Measurements from ENCODE around the gene TCF7. TPM values are rescaled to one million over a fixed set of nuclear protein-coding genes. Genes with fewer than 3 reads are reported as not detected.

Gene TCF7
- total RNA-seq, 1 donor from 2014 or later, result 77.2 TPM

- Mint-ChIP-seq H3K27me3 (ENCODE audit: insufficient read depth) (peaks cover 29% of the 10 kb centered on the region), H3K27ac (peak overlapping the region; percentile 42), H3K36me3 (ENCODE audit: low read depth) (peaks cover 53% of the 10 kb centered on the region), H3K9me3 (no peaks in the 10 kb centered on the region), H3K4me1 (ENCODE audit: low read depth) (peaks cover 78% of the 10 kb centered on the region), H3K4me3 (peak overlapping the region; percentile 82)
- intact Hi-C loops (cut with micrococcal nuclease), result no loop called here
- no peak for DNase-seq (ENCODE audit: low spot score)
Measured at GRCh38 chr5:134120386-134121138, 6.1 kb downstream of the TCF7 start.

GRCh38 chr5:134122530-134122929 is 8.0 kb downstream of the TCF7 start:
- intact Hi-C loops (cut with micrococcal nuclease), result loop anchor here (1.0 kb wide), 1 partner anchor 9 kb away; no protein-coding TSS in a partner anchor
- H3K4me3 Mint-ChIP-seq, result peak overlapping the region; percentile 53
- H3K4me1 Mint-ChIP-seq (ENCODE audit: low read depth), result peaks cover 76% of the 10 kb centered on the region

GRCh38 chr5:134123360-134123759 is 8.9 kb downstream of the TCF7 start:
- DNase-seq (ENCODE audit: low spot score), result no peak
- peaks cover 74% of the 10 kb centered on the region for H3K4me1 Mint-ChIP-seq (ENCODE audit: low read depth)
- H3K4me3 Mint-ChIP-seq, result peak overlapping the region; percentile 26
- H3K27me3 Mint-ChIP-seq (ENCODE audit: insufficient read depth), result peaks cover 26% of the 10 kb centered on the region
- no peaks in the 10 kb centered on the region for H3K9me3 Mint-ChIP-seq
- intact Hi-C loops (cut with micrococcal nuclease), result no loop called here
- peaks cover 48% of the 10 kb centered on the region for H3K36me3 Mint-ChIP-seq (ENCODE audit: low read depth)
- H3K27ac Mint-ChIP-seq, result peak overlapping the region; percentile 70

More at GRCh38 chr5:134122530-134122929, 8.0 kb downstream of the TCF7 start:
- H3K9me3 Mint-ChIP-seq, result no peaks in the 10 kb centered on the region
- no peak overlapping the region for H3K27ac Mint-ChIP-seq
- DNase-seq (ENCODE audit: low spot score), result peak; percentile 28
- H3K36me3 Mint-ChIP-seq (ENCODE audit: low read depth), result peaks cover 52% of the 10 kb centered on the region
- peaks cover 26% of the 10 kb centered on the region for H3K27me3 Mint-ChIP-seq (ENCODE audit: insufficient read depth)

GRCh38 chr5:134124289-134125038 is 10.0 kb downstream of the TCF7 start:
- Mint-ChIP-seq H3K9me3 (no peaks in the 10 kb centered on the region), H3K36me3 (ENCODE audit: low read depth) (peaks cover 46% of the 10 kb centered on the region), H3K27ac (peak overlapping the region; percentile 40), H3K27me3 (ENCODE audit: insufficient read depth) (peaks cover 21% of the 10 kb centered on the region), H3K4me3 (peak overlapping the region; percentile 65), H3K4me1 (ENCODE audit: low read depth) (peaks cover 75% of the 10 kb centered on the region)
- no peak for DNase-seq (ENCODE audit: low spot score)
- intact Hi-C loops (cut with micrococcal nuclease), result no loop called here

- H3K4me3 Mint-ChIP-seq, result peak overlapping the region; percentile 65
- H3K27me3 Mint-ChIP-seq (ENCODE audit: insufficient read depth), result peaks cover 18% of the 10 kb centered on the region
- no peaks in the 10 kb centered on the region for H3K9me3 Mint-ChIP-seq
- H3K27ac Mint-ChIP-seq, result peak overlapping the region; percentile 65
- peaks cover 75% of the 10 kb centered on the region for H3K4me1 Mint-ChIP-seq (ENCODE audit: low read depth)
- intact Hi-C loops (cut with micrococcal nuclease), result no loop called here
- H3K36me3 Mint-ChIP-seq (ENCODE audit: low read depth), result peaks cover 39% of the 10 kb centered on the region
- no peak for DNase-seq (ENCODE audit: low spot score)
Measured at GRCh38 chr5:134125039-134126015, 10.8 kb downstream of the TCF7 start.

- peak overlapping the region; percentile 40 for H3K27ac Mint-ChIP-seq
- peaks cover 37% of the 10 kb centered on the region for H3K36me3 Mint-ChIP-seq (ENCODE audit: low read depth)
- no peak for DNase-seq (ENCODE audit: low spot score)
- no peaks in the 10 kb centered on the region for H3K9me3 Mint-ChIP-seq
- peaks cover 12% of the 10 kb centered on the region for H3K27me3 Mint-ChIP-seq (ENCODE audit: insufficient read depth)
- peaks cover 79% of the 10 kb centered on the region for H3K4me1 Mint-ChIP-seq (ENCODE audit: low read depth)
- H3K4me3 Mint-ChIP-seq, result peak overlapping the region; percentile 83
- intact Hi-C loops (cut with micrococcal nuclease), result loop anchor here (1.0 kb wide), 1 partner anchor 9 kb away; no protein-coding TSS in a partner anchor
Measured at GRCh38 chr5:134127376-134127861, 12.9 kb downstream of the TCF7 start.

- Mint-ChIP-seq H3K4me1 (ENCODE audit: low read depth) (peaks cover 79% of the 10 kb centered on the region), H3K36me3 (ENCODE audit: low read depth) (peaks cover 37% of the 10 kb centered on the region), H3K4me3 (peak overlapping the region; percentile 83), H3K27ac (peak overlapping the region; percentile 63), H3K27me3 (ENCODE audit: insufficient read depth) (peaks cover 10% of the 10 kb centered on the region), H3K9me3 (no peaks in the 10 kb centered on the region)
- intact Hi-C loops (cut with micrococcal nuclease), result loop anchor here (1.0 kb wide), 1 partner anchor 10 kb away; no protein-coding TSS in a partner anchor
- no peak for DNase-seq (ENCODE audit: low spot score)
Measured at GRCh38 chr5:134127988-134128647, 13.6 kb downstream of the TCF7 start.

GRCh38 chr5:134128648-134128995 is 14.1 kb downstream of the TCF7 start:
- Mint-ChIP-seq H3K9me3 (no peaks in the 10 kb centered on the region), H3K27me3 (ENCODE audit: insufficient read depth) (peaks cover 10% of the 10 kb centered on the region), H3K27ac (peak overlapping the region; percentile 63), H3K4me1 (ENCODE audit: low read depth) (peaks cover 79% of the 10 kb centered on the region), H3K4me3 (peak overlapping the region; percentile 83), H3K36me3 (ENCODE audit: low read depth) (peaks cover 32% of the 10 kb centered on the region)
- no peak for DNase-seq (ENCODE audit: low spot score)
- intact Hi-C loops (cut with micrococcal nuclease), result no loop called here

GRCh38 chr5:134129411-134130238 is 15.1 kb downstream of the TCF7 start:
- peaks cover 34% of the 10 kb centered on the region for H3K36me3 Mint-ChIP-seq (ENCODE audit: low read depth)
- no peak for DNase-seq (ENCODE audit: low spot score)

GRCh38 chr5:134130239-134130945 is 15.9 kb downstream of the TCF7 start:
- Mint-ChIP-seq H3K4me3 (peak overlapping the region; percentile 15), H3K36me3 (ENCODE audit: low read depth) (peaks cover 37% of the 10 kb centered on the region)
- intact Hi-C loops (cut with micrococcal nuclease), result no loop called here

More at GRCh38 chr5:134129411-134130238, 15.1 kb downstream of the TCF7 start:
- intact Hi-C loops (cut with micrococcal nuclease), result no loop called here
- peaks cover 10% of the 10 kb centered on the region for H3K27me3 Mint-ChIP-seq (ENCODE audit: insufficient read depth)
- H3K4me1 Mint-ChIP-seq (ENCODE audit: low read depth), result peaks cover 81% of the 10 kb centered on the region
- peak overlapping the region; percentile 86 for H3K27ac Mint-ChIP-seq
- H3K9me3 Mint-ChIP-seq, result no peaks in the 10 kb centered on the region
- H3K4me3 Mint-ChIP-seq, result peak overlapping the region; percentile 83

GRCh38 chr5:134131165-134131564 is 16.7 kb downstream of the TCF7 start:
- DNase-seq (ENCODE audit: low spot score), result no peak
- Mint-ChIP-seq H3K36me3 (ENCODE audit: low read depth) (peaks cover 38% of the 10 kb centered on the region), H3K27ac (peak overlapping the region; percentile 86), H3K4me3 (peak overlapping the region; percentile 42), H3K27me3 (ENCODE audit: insufficient read depth) (peaks cover 19% of the 10 kb centered on the region), H3K9me3 (no peaks in the 10 kb centered on the region), H3K4me1 (ENCODE audit: low read depth) (peaks cover 83% of the 10 kb centered on the region)
- intact Hi-C loops (cut with micrococcal nuclease), result loop anchor here (1.0 kb wide), 1 partner anchor 9 kb away; no protein-coding TSS in a partner anchor

More at GRCh38 chr5:134130239-134130945, 15.9 kb downstream of the TCF7 start:
- peak overlapping the region; percentile 86 for H3K27ac Mint-ChIP-seq
- no peaks in the 10 kb centered on the region for H3K9me3 Mint-ChIP-seq
- H3K4me1 Mint-ChIP-seq (ENCODE audit: low read depth), result peaks cover 83% of the 10 kb centered on the region
- peaks cover 13% of the 10 kb centered on the region for H3K27me3 Mint-ChIP-seq (ENCODE audit: insufficient read depth)
- DNase-seq (ENCODE audit: low spot score), result no peak

Measured in activated T-helper 1 cell treated with anti-CD3 and anti-CD28 coated beads, Interleukin-12 subunit alpha, Interleukin-12 subunit beta, Interleukin-2, Interleukin-4 antibody, amounts not matched to agents 30 ng/mL and 10 ng/mL and 1 ng/mL, durations not matched to agents 14 hours and 24 hours and 36 hours (primary cell).